DMS 273 treated with DMSO at 0.1 percent for 48 hours (cell line): ENCODE results near the gene SNURF.
"Not testable (repeated sequence)": the region's sequence is repeated elsewhere in the genome, so short reads cannot be mapped to it uniquely, and the experiment has no call there.

Experiments
- DNase-seq: peaks from one replicate; lab custom pipeline; 2025; lab: John Stamatoyannopoulos, UW

The SNURF gene

DNA sequence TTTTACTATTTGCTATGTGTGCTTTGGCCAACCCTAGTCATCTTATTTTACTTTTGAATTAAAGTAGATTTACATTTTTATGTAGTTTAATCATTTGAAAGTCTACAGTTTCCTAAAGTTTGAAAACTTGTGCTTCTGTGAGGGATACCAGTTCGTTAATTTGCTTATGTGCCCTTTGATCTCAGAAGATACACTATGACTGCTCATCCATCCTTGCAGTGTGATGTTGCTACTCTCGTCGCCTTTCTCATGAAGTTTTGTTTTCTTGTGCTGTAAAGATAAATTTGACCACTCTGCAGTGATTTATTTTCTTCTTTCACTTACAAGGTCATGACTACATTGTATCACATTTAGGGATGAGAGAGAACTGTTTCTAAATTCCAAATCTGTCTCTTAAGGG, 16.3 kb downstream of the SNURF start:
- no peak for DNase-seq

DNA sequence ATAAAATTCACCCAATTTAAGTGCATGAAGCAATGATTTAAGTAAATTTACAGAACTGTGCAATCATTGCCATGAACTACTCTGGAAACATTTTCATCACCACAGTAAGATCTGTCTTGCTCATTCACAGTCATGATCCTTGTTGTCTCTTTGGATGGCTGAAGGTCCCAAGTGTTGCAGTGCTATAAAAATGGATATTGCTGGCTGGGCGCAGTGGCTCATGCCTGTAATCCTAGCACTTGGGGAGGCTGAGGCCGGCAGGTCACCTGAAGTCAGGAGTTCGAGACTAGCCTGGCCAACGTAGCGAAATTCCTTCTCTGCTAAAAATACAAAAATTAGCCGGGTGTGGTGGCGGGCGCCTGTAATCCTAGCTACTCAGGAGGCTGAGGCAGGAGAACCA, 17.0 kb downstream of the SNURF start:
- no peak for DNase-seq

DNA sequence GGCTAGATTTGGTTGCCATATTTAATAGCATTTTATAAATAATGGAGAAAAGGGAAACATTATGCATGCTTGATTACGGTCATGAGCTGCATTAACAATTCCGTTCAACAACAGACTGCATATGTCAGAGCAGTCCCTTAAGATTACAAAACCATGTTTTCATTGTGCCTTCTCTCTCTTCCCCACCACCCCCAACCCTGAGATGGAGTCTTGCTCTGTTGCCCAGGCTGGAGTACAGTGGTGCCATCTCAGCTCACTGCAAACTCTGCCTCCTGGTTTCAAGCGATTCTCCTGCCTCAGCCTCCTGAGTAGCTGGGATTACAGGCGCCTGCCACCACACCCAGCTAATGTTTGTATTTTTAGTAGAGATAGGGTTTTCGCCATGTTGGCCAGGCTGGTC, 17.9 kb downstream of the SNURF start:
- DNase-seq: not testable (repeated sequence)

DNA sequence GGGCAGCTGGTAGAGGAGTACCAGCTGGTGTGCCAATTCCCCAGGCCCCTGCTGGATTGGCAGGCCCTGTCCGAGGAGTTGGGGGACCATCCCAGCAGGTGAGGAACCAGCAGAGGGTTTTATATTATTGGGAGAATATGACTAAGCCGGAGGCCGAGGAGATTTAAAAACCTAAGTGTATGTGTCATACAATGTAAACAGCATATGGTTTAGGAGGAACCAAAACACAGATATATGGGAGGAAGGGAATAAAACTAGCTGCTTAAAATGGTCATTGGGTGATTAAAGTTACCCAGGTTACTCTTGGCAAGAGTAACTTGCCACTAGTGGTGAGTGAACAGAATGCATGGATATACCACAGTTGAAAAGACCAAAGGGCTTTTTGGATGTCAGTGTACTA, 22.1 kb downstream of the SNURF start:
- DNase-seq: no peak

DNA sequence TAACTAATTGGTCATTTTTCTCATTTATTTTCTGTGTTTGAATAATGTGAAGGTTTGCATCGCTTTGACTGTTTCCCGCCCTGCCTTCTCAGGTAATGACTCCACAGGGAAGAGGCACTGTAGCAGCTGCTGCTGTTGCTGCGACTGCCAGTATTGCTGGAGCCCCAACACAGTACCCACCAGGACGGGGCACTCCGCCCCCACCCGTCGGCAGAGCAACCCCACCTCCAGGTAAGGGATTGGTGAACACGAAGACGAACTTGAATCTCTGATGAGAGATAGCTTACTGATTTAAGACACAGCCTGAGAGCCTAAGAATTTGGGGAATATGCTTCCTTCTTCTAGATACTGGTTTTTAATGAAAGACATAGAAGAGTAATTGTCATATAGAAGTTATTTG, 22.9 kb downstream of the SNURF start:
- DNase-seq: no peak

DNA sequence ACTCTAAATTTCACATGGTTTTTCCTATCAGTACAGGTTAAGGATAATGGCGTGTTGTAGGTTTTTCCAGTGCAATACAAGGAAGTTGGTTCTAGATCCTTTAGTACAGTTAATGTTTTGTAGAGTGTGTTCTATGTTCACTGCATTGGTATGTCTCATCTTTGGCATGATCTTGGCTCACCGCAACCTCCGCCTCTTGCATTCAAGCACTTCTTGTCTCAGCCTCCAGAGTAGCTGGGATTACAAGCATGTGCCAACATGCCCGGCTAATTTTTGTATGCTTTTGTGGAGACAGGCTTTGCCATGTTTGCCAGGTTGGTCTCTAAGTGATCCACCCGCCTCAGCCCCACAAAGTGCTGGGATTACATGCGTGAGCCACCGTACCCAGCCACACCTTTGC, 30.4 kb downstream of the SNURF start:
- no peak for DNase-seq

DNA sequence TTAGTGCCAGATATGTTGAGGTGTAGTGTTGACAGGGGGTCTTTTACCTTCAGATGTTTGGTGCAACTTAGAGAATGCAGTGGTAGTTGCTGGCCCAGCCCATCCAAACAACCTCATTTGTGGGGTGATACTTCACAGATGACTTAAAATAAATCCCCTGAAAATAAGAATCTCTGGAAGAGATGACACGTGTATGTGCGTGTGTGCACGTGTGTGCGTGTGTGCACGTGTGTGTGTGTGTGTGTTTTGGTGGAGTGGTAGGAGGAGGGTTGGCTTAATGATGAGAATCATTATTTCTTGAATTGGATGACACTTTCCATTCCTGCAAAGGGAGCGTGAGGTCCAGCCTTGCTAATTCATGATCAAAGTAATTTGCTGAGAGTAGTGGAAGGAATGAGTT, 31.9 kb downstream of the SNURF start:
- no peak for DNase-seq
